ENCODE results near the gene HGFAC.

HGFAC gene

DNA sequence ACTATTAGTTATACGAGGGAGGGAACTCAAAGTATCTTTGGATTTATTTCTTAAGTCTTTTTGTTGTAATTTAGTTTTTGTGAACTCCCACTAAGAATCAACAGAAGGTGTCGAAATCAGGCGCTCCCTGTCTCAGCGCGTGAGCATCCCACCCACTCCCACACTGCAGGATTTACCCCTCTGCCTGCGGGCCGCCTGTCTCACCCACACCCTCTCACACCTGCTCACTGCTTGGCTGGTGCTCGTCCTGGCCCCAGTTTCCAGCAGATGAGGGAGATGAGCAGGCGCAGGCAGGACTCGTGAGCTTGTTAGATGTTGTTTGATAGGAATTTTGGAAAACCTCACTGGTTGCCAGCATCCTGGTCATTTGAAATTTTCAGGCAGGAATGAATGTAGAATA lies 20.8 kb upstream of the HGFAC start:
- TF ChIP-seq, protein P1, sequence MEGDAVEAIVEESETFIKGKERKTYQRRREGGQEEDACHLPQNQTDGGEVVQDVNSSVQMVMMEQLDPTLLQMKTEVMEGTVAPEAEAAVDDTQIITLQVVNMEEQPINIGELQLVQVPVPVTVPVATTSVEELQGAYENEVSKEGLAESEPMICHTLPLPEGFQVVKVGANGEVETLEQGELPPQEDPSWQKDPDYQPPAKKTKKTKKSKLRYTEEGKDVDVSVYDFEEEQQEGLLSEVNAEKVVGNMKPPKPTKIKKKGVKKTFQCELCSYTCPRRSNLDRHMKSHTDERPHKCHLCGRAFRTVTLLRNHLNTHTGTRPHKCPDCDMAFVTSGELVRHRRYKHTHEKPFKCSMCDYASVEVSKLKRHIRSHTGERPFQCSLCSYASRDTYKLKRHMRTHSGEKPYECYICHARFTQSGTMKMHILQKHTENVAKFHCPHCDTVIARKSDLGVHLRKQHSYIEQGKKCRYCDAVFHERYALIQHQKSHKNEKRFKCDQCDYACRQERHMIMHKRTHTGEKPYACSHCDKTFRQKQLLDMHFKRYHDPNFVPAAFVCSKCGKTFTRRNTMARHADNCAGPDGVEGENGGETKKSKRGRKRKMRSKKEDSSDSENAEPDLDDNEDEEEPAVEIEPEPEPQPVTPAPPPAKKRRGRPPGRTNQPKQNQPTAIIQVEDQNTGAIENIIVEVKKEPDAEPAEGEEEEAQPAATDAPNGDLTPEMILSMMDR (IDR thresholded peaks at IDR 0.05; ENCODE audit: low read depth, low read length, missing control alignments) = no peak
- Histone ChIP-seq H3K27me3 (replicated peaks) (no peaks in the 10 kb centered on the region), H3K36me3 (replicated peaks) (peaks cover 3% of the 10 kb centered on the region), H3K4me3 (ENCODE audit: low read depth, low read length) (no peak overlapping the region), H3K27ac (no peak overlapping the region)
- in situ Hi-C loops (cut with HindIII; ENCODE audit: low pct_ligation_motif_present, low sequenced_read_pairs) = no loop called here
- DNase-seq = no peak

DNA sequence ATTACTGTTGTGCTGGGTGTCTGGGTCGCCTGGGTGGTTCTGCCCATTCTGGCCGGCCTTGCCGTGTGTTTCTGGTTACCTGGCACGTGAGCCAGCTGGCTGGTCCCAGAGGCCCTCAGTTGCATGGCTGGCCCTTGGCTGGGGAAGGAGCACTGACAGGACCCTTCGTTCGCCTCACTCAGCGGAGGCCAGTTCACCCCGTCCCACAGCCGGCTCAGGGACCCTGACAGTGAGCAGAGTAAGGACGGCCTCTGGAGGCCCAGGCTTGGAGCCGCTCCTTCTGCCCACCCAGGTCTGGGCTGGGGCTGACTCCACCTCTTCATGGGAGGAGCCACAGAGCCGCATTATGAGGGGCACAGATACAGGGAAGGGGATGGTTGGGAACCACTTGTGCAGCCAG lies 20.3 kb upstream of the HGFAC start:
- H3K36me3 ChIP-seq (replicated peaks) = peaks cover 3% of the 10 kb centered on the region

DNA sequence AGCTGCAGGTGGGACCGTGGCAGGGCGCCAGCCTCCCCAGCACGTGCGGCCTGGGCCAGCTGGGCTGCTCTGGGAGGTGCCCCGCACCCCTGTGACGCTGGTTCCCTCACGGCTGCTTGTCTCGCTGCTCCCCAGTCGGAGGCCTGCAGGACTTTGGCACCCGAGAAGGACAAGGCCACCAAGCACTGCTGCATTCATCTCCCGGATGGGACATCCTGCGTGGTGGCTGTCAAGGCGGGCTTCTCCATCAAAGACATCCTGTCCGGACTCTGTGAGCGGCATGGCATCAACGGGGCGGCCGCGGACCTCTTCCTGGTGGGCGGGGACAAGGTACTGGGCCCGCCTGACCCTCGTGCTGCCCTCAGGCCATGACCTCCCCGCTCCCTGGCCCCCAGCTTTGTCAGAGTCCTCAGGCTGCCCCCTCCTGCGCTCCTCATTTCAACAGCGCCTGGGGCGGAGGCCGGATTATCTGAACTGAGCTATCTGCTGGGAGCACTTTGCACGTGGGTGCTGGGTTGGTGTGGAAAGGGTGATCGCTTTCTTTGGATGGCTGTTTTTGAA lies 19.4 kb upstream of the HGFAC start:
- TF ChIP-seq, protein P1 (IDR thresholded peaks at IDR 0.05; ENCODE audit: low read depth, low read length, missing control alignments) = no peak
- Histone ChIP-seq H3K36me3 (replicated peaks) (peaks cover 3% of the 10 kb centered on the region), H3K27me3 (replicated peaks) (no peaks in the 10 kb centered on the region), H3K27ac (no peak overlapping the region), H3K4me3 (ENCODE audit: low read depth, low read length) (no peak overlapping the region)
- in situ Hi-C loops (cut with HindIII; ENCODE audit: low pct_ligation_motif_present, low sequenced_read_pairs) = no loop called here
- DNase-seq = no peak

More for the DNA sequence above, 20.3 kb upstream of the HGFAC start:
- H3K4me3 ChIP-seq (ENCODE audit: low read depth, low read length) = no peak overlapping the region
- no peaks in the 10 kb centered on the region for H3K27me3 ChIP-seq (replicated peaks)
- DNase-seq = no peak
- TF ChIP-seq, protein P1 (IDR thresholded peaks at IDR 0.05; ENCODE audit: low read depth, low read length, missing control alignments) = no peak
- no peak overlapping the region for H3K27ac ChIP-seq
- in situ Hi-C loops (cut with HindIII; ENCODE audit: low pct_ligation_motif_present, low sequenced_read_pairs) = no loop called here

DNA sequence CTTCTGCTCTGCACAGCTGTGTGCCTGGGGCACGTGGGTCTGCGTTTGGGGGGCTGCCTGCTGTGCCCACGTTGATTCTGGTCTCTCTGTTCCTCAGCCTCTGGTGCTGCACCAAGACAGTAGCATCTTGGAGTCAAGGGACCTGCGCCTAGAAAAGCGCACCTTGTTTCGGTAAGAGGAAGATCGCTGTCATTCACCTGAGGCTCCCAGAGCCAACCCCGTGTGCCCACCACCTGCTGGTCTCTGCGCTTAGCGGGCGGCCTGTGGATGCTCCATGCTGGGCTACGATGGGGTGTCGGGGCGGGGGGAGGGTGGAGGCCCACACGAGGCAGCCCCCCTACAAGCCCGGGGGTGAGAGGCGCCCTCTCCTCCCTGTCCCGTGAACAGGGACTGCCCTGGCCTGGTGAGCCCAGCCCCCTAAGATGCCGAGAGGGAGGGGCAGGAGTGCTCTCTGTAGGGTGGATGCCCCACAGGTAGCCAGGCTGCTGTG lies 18.9 kb upstream of the HGFAC start:
- in situ Hi-C loops (cut with HindIII; ENCODE audit: low pct_ligation_motif_present, low sequenced_read_pairs) = no loop called here
- no peak overlapping the region for H3K27ac ChIP-seq
- no peak for DNase-seq
- H3K36me3 ChIP-seq (replicated peaks) = peaks cover 3% of the 10 kb centered on the region
- no peak overlapping the region for H3K4me3 ChIP-seq (ENCODE audit: low read depth, low read length)
- H3K27me3 ChIP-seq (replicated peaks) = no peaks in the 10 kb centered on the region
- TF ChIP-seq, protein P1 (IDR thresholded peaks at IDR 0.05; ENCODE audit: low read depth, low read length, missing control alignments) = no peak

DNA sequence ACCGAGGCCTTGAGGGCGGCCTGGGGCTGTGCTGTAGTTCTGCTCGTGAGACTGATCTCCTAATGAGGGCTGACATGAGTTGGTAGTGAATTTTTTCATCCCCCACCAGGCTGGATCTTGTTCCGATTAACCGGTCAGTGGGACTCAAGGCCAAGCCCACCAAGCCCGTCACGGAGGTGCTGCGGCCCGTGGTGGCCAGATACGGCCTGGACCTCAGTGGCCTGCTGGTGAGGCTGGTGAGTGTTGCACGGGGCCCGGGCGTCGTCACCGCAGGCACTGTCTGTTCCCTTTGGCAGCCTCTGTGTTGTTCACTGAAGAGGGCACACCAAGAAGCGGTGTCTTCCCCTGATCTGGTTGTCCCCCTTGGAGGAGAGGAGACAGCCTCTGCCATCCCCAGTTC lies 18.4 kb upstream of the HGFAC start:
- Histone ChIP-seq H3K4me3 (ENCODE audit: low read depth, low read length) (no peak overlapping the region), H3K27ac (no peak overlapping the region), H3K27me3 (replicated peaks) (no peaks in the 10 kb centered on the region), H3K36me3 (replicated peaks) (peaks cover 2% of the 10 kb centered on the region)
- in situ Hi-C loops (cut with HindIII; ENCODE audit: low pct_ligation_motif_present, low sequenced_read_pairs) = no loop called here
- TF ChIP-seq, protein P1 (IDR thresholded peaks at IDR 0.05; ENCODE audit: low read depth, low read length, missing control alignments) = no peak
- no peak for DNase-seq

DNA sequence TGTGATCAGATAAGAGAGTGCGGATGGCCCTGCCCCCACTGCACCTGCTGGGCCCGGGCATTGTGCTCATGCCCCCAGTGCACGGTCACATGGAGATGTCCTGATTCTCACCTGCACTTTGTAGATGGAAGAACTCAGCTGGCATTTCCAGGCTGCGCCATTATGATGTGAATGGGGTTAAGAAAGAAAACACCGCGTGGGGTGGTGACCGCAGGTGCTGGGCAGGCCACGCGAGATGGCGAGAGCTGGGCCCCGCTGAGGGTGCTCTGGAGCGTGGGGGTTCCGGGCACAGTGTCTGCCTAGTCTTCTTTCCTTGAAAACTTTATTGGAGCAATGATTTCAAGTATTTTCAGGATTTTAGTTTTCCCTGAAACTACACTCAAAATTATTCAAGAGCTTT lies 17.8 kb upstream of the HGFAC start:
- no peaks in the 10 kb centered on the region for H3K27me3 ChIP-seq (replicated peaks)
- no peaks in the 10 kb centered on the region for H3K36me3 ChIP-seq (replicated peaks)
- no peak overlapping the region for H3K27ac ChIP-seq
- in situ Hi-C loops (cut with HindIII; ENCODE audit: low pct_ligation_motif_present, low sequenced_read_pairs) = no loop called here
- TF ChIP-seq, protein P1 (IDR thresholded peaks at IDR 0.05; ENCODE audit: low read depth, low read length, missing control alignments) = no peak
- no peak overlapping the region for H3K4me3 ChIP-seq (ENCODE audit: low read depth, low read length)
- no peak for DNase-seq
